ENCODE results near the gene PSMB3.

Gene PSMB3

DNA sequence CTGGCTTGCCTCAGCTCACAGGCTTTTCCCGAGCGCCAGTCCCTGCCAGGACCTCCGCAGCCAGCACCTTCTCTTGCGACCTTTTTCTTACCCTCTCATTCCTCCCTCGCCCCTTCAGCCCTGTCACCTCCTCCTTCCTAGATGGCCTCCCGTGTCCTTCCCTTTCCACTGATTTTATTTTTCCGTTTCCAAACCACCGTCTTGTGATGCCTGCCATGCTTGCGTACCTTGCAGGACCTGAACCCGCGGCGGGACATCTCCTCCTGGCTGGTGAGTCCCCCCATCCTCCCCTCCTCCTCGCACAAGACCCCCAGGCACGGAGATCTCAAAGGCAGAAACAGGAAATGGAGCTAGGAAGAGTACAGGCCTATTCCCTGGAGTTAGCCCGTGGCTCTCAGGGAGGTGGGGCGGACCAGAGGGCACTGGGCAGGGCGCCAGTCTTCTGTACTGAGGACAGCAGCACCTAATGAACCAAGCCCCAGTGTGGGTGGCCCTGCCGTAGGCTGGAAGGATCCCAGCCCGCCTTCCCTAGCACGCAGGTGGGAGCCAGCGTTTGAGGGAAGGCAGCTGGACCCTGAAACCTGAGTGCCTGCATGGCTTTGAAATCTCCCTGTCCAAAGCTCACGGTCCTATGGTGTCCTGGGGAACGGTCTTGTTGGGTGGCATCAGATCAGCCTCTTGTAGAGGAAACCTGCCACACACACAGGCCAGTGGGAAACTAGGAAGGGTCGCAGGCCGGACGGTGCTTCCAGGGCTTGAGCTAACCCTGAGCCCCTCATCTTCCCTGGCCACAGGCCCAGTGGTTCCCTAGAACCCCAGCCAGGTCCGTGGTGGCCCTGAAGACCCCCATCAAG lies 21.8 kb upstream of the PSMB3 start:
- Histone ChIP-seq H3K27me3 (ENCODE audit: control insufficient read depth in 1 of 2, insufficient read depth in 1 of 2, low read length in 2 of 2) (no peaks in the 10 kb centered on the region), H3K4me1 (ENCODE audit: control insufficient read depth, insufficient read depth, low read depth, low read length) (peaks cover 30% of the 10 kb centered on the region), H3K4me2 (ENCODE audit: low read length, poor library complexity, severe bottlenecking) (peak overlapping the region; percentile 72), H3K4me3 (ENCODE audit: insufficient read depth in 1 of 2, low read depth in 1 of 2, low read length in 2 of 2) (peak overlapping the region; percentile 70 to 95), H4K91ac (ENCODE audit: low read length) (no peak overlapping the region), H2AFZ (ENCODE audit: low read depth, low read length) (peak overlapping the region; percentile 33), H3K27ac (ENCODE audit: low read length, poor library complexity, severe bottlenecking) (peak overlapping the region; percentile 53), H2AK5ac (ENCODE audit: low read length, severe bottlenecking) (peak overlapping the region; percentile 2), H3K18ac (ENCODE audit: low read depth in 1 of 2, low read length in 2 of 2) (peak overlapping the region; percentile 46 to 73), H3K9me3 (ENCODE audit: control insufficient read depth, low read length) (no peaks in the 10 kb centered on the region), H4K8ac (ENCODE audit: low read length) (peak overlapping the region; percentile 19), H3K14ac (ENCODE audit: low read length in 2 of 2) (peak overlapping the region in 1 of 2 experiments; percentile 50), H2BK5ac (ENCODE audit: low read depth, low read length, poor library complexity, severe bottlenecking) (no peak overlapping the region), H2BK120ac (ENCODE audit: low read depth, low read length) (no peak overlapping the region), H3K4ac (ENCODE audit: low read depth in 1 of 2, low read length in 2 of 2) (peak overlapping the region; percentile 29 to 76), H3K23ac (ENCODE audit: low read length in 2 of 2) (peak overlapping the region in 1 of 2 experiments; percentile 16), H2BK15ac (ENCODE audit: low read depth, poor library complexity, severe bottlenecking) (peak overlapping the region; percentile 82), H3K9ac (ENCODE audit: low read length) (peak overlapping the region; percentile 96), H3K79me1 (replicated peaks; ENCODE audit: low read length, poor library complexity, severe bottlenecking) (peaks cover 14% of the 10 kb centered on the region), H2BK12ac (ENCODE audit: low read length in 2 of 2) (peak overlapping the region; percentile 18 to 55), H3K36me3 (ENCODE audit: control insufficient read depth in 1 of 2, insufficient read depth in 2 of 2, low read depth in 1 of 2, low read length in 2 of 2) (peaks cover 43 to 46% of the 10 kb centered on the region in 2 experiments)
- 25% methylated on average over 27 of the region's 27 CpGs for WGBS
- peak; percentile 62 for DNase-seq

DNA sequence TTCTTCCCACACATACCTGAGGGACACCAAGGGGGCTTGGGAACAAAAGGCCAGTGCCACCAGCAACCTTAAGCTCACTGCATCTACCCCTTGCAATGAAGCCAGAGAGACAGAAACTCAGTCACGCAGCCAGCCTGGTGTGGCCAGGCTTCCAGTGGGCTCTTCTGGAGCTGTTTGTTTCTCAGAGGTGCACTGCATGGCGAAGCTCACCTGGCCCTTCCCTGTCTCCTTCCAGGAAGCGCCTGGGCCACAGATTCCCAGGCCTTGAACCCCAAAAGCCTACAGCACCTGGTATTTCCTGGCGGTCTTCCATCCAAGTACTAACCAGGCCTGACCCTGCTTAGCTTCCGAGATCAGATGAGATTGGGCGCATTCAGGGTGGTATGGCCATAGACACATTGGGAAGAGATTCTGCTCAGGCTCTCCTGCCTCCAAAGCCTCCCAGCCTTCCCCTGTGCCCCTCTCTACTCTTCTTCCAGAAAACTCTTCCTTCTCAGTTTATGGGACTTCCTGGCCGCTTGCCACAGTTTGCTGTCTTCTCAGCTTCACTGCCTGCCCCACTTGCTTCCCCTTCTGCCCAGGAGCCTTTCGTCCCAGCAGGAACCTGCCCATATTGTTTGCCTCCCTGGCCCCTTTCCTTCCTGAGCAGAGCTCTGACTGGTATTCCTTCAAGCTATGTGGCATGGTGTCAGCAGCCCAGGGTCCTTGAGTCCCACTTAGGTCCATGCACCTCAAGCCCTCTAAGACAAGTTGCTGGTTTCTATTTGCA lies 20.8 kb upstream of the PSMB3 start:
- WGBS: 97% methylated on average over 8 of the region's 8 CpGs
- H3K36me3 ChIP-seq (ENCODE audit: control insufficient read depth in 1 of 2, insufficient read depth in 2 of 2, low read depth in 1 of 2, low read length in 2 of 2): peaks cover 49 to 55% of the 10 kb centered on the region in 2 experiments
- no peak overlapping the region for H3K23ac ChIP-seq (ENCODE audit: low read length in 2 of 2)
- no peak overlapping the region for H3K4me2 ChIP-seq (ENCODE audit: low read length, poor library complexity, severe bottlenecking)
- peak overlapping the region in 1 of 2 experiments; percentile 95 for H3K4me3 ChIP-seq (ENCODE audit: insufficient read depth in 1 of 2, low read depth in 1 of 2, low read length in 2 of 2)
- DNase-seq: no peak
- peak overlapping the region; percentile 96 for H3K9ac ChIP-seq (ENCODE audit: low read length)
- no peak overlapping the region for H2AK5ac ChIP-seq (ENCODE audit: low read length, severe bottlenecking)
- no peaks in the 10 kb centered on the region for H3K9me3 ChIP-seq (ENCODE audit: control insufficient read depth, low read length)
- peaks cover 31% of the 10 kb centered on the region for H3K4me1 ChIP-seq (ENCODE audit: control insufficient read depth, insufficient read depth, low read depth, low read length)
- H4K91ac ChIP-seq (ENCODE audit: low read length): no peak overlapping the region
- no peak overlapping the region for H2BK5ac ChIP-seq (ENCODE audit: low read depth, low read length, poor library complexity, severe bottlenecking)
- no peak overlapping the region for H2BK120ac ChIP-seq (ENCODE audit: low read depth, low read length)
- peaks cover 15% of the 10 kb centered on the region for H3K79me1 ChIP-seq (replicated peaks; ENCODE audit: low read length, poor library complexity, severe bottlenecking)
- no peak overlapping the region for H3K18ac ChIP-seq (ENCODE audit: low read depth in 1 of 2, low read length in 2 of 2)
- no peak overlapping the region for H3K27ac ChIP-seq (ENCODE audit: low read length, poor library complexity, severe bottlenecking)
- no peak overlapping the region for H2BK15ac ChIP-seq (ENCODE audit: low read depth, poor library complexity, severe bottlenecking)
- H3K27me3 ChIP-seq (ENCODE audit: control insufficient read depth in 1 of 2, insufficient read depth in 1 of 2, low read length in 2 of 2): no peaks in the 10 kb centered on the region
- H2AFZ ChIP-seq (ENCODE audit: low read depth, low read length): no peak overlapping the region
- no peak overlapping the region for H4K8ac ChIP-seq (ENCODE audit: low read length)
- no peak overlapping the region for H3K14ac ChIP-seq (ENCODE audit: low read length in 2 of 2)
- no peak overlapping the region for H3K4ac ChIP-seq (ENCODE audit: low read depth in 1 of 2, low read length in 2 of 2)
- H2BK12ac ChIP-seq (ENCODE audit: low read length in 2 of 2): no peak overlapping the region

DNA sequence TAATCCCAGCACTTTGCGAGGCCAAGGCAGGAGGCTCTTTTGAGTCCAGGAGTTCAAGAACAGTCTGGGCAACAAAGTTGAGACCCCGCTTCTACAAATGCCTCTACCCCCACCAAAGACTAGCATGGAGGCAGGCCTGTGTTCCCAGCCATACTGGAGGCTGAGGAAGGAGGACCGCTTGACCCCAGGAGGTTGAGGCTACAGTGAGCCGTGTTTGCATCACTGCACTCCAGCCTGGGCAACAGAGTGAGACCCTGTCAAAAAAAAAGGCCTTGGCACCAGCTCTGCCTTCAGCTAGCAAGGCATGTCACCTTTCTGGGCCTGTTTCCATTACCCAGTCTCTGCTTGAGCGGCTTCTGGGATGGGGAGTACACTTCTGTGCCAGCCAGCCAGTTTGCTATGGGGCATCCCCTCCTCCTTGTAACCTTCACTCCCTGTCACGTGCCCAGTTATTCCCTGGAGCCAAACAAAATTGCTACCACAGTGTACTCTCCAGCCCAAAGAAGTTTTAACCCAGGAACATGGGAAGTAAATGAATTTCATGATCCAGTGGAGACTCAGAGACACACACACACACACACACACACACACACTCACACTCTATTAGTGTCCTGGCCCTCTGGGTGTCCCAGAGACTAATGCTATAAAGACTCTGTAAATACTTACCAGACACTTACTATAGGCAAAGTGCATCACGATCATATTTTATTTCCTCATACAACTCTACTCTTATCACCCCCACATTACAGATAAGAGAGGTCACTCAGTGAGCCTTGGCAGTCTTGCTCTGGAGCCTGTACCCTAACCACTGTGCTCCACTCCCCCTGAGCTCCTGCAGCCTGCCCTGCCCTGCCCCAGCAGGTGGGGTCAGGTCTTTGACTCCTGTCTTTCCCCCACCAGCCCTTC lies 19.9 kb upstream of the PSMB3 start:
- Histone ChIP-seq H2BK5ac (ENCODE audit: low read depth, low read length, poor library complexity, severe bottlenecking) (no peak overlapping the region), H2BK120ac (ENCODE audit: low read depth, low read length) (no peak overlapping the region)
- WGBS: 97% methylated on average over 7 of the region's 7 CpGs

More for the DNA sequence above, 19.9 kb upstream of the PSMB3 start:
- Histone ChIP-seq H2AFZ (ENCODE audit: low read depth, low read length) (no peak overlapping the region), H3K27me3 (ENCODE audit: control insufficient read depth in 1 of 2, insufficient read depth in 1 of 2, low read length in 2 of 2) (no peaks in the 10 kb centered on the region), H3K18ac (ENCODE audit: low read depth in 1 of 2, low read length in 2 of 2) (no peak overlapping the region), H3K79me1 (replicated peaks; ENCODE audit: low read length, poor library complexity, severe bottlenecking) (peaks cover 18% of the 10 kb centered on the region), H3K4me2 (ENCODE audit: low read length, poor library complexity, severe bottlenecking) (no peak overlapping the region), H2AK5ac (ENCODE audit: low read length, severe bottlenecking) (no peak overlapping the region), H3K27ac (ENCODE audit: low read length, poor library complexity, severe bottlenecking) (no peak overlapping the region), H3K9me3 (ENCODE audit: control insufficient read depth, low read length) (no peaks in the 10 kb centered on the region), H4K8ac (ENCODE audit: low read length) (no peak overlapping the region), H4K91ac (ENCODE audit: low read length) (no peak overlapping the region), H3K4ac (ENCODE audit: low read depth in 1 of 2, low read length in 2 of 2) (no peak overlapping the region), H3K9ac (ENCODE audit: low read length) (no peak overlapping the region), H2BK12ac (ENCODE audit: low read length in 2 of 2) (no peak overlapping the region), H2BK15ac (ENCODE audit: low read depth, poor library complexity, severe bottlenecking) (no peak overlapping the region), H3K4me3 (ENCODE audit: insufficient read depth in 1 of 2, low read depth in 1 of 2, low read length in 2 of 2) (no peak overlapping the region), H3K4me1 (ENCODE audit: control insufficient read depth, insufficient read depth, low read depth, low read length) (peaks cover 31% of the 10 kb centered on the region), H3K36me3 (ENCODE audit: control insufficient read depth in 1 of 2, insufficient read depth in 2 of 2, low read depth in 1 of 2, low read length in 2 of 2) (peaks cover 57 to 61% of the 10 kb centered on the region in 2 experiments), H3K14ac (ENCODE audit: low read length in 2 of 2) (no peak overlapping the region), H3K23ac (ENCODE audit: low read length in 2 of 2) (no peak overlapping the region)
- DNase-seq: no peak

Measured in mesenchymal stem cell (in vitro differentiated cells and primary cell).